ENCODE measurements around the gene ZNF891. TPM values are rescaled to one million over a fixed set of nuclear protein-coding genes. Genes with fewer than 3 reads are reported as not detected.

Gene ZNF891
- total RNA-seq, result 2.5 TPM

DNA sequence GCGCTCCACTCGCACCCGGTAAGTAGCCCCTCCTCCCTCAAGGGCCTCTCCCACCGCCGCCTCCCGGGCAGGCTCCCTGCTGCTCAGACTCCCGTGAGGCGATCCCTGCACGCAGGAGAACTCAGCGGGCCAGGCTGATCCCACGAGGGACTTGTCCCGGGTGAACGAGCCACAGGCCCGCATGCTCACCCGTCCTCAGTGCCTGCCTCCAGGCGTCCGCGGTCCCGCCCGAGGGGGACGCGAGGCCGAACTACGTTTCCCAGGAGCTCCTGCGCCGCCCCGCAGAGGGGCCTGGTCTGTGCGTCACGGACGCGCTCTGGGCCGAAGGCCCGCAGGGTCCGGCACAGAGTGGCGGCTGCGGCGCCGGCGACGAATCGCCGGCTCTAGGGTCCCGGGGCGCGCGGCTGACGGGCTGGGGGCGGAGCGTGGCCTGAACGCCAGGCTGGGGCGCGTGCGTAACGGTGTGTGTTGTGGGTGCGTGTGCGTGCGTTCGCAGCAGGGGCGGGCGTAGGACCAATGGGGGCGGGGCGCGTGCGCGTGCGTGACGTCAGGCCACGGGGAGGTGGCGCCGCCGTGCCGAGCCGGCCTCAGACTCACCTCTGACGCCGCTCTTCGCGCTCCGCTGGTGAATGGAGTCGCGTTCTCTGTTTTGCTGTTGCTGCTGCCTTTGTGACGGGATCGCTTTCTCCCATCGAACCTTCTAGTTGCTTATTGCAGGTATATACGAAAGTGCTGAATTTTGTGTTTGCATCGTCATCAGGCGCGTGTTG lies at the start of gene ZNF891, which contains the start of gene ZNF10:
TSS of gene ZNF891 (minus strand) at position 237 of the 770 bp plus-strand sequence. CDS start 8,356 bp downstream, outside the sequence.
TSS of gene ZNF10 (plus strand) at position 590 of the 770 bp plus-strand sequence. CDS start 13,866 bp downstream, outside the sequence.
- H3K9me3 ChIP-seq (ENCODE audit: low read depth, low read length), result peaks cover 44% of the 10 kb centered on the region
- H3K27me3 ChIP-seq (ENCODE audit: insufficient read depth, low read length), result no peaks in the 10 kb centered on the region
- H3K4me1 ChIP-seq (ENCODE audit: insufficient read depth, low read length), result peaks cover 5% of the 10 kb centered on the region

DNA sequence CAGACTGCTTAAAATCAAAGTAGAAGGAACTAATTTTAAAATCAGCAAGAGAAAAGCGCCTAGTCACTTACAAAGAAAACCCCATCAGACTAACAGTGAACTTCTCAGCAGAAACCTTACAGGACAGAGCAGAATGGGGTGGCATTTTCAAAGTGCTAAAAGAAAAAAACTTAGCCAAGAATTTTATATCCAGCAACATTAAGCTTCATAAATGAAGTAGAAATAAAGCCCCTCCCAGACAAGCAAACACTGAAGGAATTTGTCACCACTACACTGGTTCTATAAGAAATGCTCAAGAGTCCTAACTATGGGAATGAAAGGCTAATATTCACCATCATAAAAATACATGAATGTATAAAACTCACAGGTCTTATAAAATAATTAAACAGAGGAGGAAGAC lies 44.8 kb upstream of the ZNF891 start:
- Histone ChIP-seq H3K9me3 (ENCODE audit: low read depth, low read length) (peaks cover 45% of the 10 kb centered on the region), H3K27me3 (ENCODE audit: insufficient read depth, low read length) (peaks cover 2% of the 10 kb centered on the region), H3K4me3 (ENCODE audit: low read length) (no peak overlapping the region), H3K4me1 (ENCODE audit: insufficient read depth, low read length) (no peaks in the 10 kb centered on the region)

More for the DNA sequence above, at the start of gene ZNF891, which contains the start of gene ZNF10:
- peak within 1 kb of the TSS; percentile 67 for H3K4me3 ChIP-seq (ENCODE audit: low read length)

DNA sequence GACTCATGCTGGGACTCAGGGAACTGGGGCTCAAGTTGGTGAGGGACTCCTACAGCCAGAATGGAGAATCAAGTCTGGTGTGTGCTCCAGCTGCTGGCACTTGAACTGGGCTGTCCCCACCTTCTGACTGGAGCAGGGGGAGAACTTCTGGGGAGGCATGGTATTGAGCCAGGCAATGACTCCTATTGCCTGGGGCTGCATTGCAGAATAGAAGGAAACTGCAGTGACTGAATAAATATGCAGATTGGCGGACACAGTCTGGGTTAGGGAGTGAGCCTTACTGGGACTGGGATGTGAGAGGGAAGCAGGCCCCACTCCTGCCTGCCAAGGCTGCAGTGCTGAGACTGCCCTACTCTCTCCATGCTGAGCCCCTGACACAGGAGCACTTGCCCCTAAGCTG lies 42.4 kb upstream of the ZNF891 start:
- no peaks in the 10 kb centered on the region for H3K4me1 ChIP-seq (ENCODE audit: insufficient read depth, low read length)
- H3K9me3 ChIP-seq (ENCODE audit: low read depth, low read length), result peaks cover 47% of the 10 kb centered on the region
- H3K27me3 ChIP-seq (ENCODE audit: insufficient read depth, low read length), result peaks cover 2% of the 10 kb centered on the region
- no peak overlapping the region for H3K4me3 ChIP-seq (ENCODE audit: low read length)

DNA sequence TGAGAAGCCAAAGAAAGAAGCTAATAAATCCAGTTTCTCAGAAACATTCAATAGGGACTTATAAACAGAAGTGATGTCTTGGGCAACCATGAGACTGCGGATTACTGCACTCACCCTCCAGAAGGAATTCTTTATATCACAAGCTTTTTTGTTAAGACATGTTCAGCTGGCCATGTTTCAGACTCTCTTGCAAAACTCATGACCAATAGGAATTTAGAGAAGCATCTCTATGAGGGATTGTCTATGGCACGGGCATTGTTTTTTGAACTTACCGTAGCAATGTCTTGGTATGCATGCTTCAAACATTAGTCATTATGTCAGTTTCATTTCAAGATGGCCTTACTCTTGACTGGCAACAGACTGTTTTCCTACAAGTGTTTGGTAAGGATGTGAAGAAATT lies 35.7 kb upstream of the ZNF891 start:
- no peak overlapping the region for H3K4me3 ChIP-seq (ENCODE audit: low read length)
- no peaks in the 10 kb centered on the region for H3K4me1 ChIP-seq (ENCODE audit: insufficient read depth, low read length)
- peaks cover 55% of the 10 kb centered on the region for H3K9me3 ChIP-seq (ENCODE audit: low read depth, low read length)
- no peaks in the 10 kb centered on the region for H3K27me3 ChIP-seq (ENCODE audit: insufficient read depth, low read length)

DNA sequence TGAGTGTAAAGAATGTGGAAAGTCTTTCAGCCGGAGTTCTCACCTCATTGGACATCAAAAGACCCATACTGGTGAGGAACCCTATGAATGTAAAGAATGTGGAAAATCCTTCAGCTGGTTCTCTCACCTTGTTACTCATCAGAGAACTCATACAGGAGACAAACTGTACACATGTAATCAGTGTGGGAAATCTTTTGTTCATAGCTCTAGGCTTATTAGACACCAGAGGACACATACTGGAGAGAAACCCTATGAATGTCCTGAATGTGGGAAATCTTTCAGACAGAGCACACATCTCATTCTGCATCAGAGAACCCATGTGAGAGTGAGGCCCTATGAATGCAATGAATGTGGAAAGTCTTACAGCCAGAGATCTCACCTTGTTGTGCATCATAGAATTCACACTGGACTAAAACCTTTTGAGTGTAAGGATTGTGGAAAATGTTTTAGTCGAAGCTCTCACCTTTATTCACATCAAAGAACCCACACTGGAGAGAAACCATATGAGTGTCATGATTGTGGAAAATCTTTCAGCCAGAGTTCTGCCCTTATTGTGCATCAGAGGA lies 26.1 kb upstream of the ZNF891 start:
- no peaks in the 10 kb centered on the region for H3K4me1 ChIP-seq (ENCODE audit: insufficient read depth, low read length)
- no peak overlapping the region for H3K4me3 ChIP-seq (ENCODE audit: low read length)
- no peaks in the 10 kb centered on the region for H3K27me3 ChIP-seq (ENCODE audit: insufficient read depth, low read length)
- H3K9me3 ChIP-seq (ENCODE audit: low read depth, low read length), result peaks cover 84% of the 10 kb centered on the region

DNA sequence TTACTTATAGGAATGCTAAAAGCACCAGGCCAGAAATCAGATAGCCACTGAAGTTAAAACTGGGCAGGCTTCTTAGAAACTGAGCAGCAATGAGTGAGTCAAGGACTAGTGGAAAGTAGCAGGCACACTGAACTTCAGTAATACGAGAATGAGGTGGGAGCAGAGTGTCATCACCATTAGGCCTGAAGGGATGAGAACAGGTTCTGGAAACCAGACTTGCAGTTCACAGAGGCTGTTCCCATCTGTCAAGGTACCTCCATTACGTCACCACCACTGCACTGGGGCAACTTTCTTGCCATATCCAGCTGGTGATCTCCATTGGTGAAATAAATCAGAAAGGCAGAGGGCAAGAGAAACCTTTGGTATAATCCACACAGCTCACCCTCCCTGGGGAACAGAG lies 15.9 kb upstream of the ZNF891 start:
- peaks cover 62% of the 10 kb centered on the region for H3K9me3 ChIP-seq (ENCODE audit: low read depth, low read length)
- no peaks in the 10 kb centered on the region for H3K4me1 ChIP-seq (ENCODE audit: insufficient read depth, low read length)
- H3K27me3 ChIP-seq (ENCODE audit: insufficient read depth, low read length), result no peaks in the 10 kb centered on the region
- H3K4me3 ChIP-seq (ENCODE audit: low read length), result no peak overlapping the region

DNA sequence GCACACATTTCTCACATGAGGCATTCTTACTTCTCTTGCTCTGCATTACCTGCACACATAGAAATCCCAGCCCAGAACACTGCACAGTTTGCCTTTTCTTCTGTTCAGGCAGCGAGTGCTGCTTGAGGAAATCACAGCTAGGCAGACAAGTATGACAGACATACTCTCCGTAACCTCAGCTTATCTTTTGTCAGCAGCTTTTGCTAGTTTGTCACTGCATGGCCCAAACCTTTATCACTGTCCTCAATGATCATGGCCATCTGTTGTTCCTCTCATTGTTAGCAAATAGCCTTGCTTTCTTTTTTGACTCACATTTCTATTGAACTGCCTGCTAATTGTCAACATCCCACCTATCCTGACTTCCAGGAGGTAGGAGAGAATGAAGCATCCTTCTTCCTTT lies 5.7 kb upstream of the ZNF891 start:
- H3K27me3 ChIP-seq (ENCODE audit: insufficient read depth, low read length), result no peaks in the 10 kb centered on the region
- peaks cover 2% of the 10 kb centered on the region for H3K4me1 ChIP-seq (ENCODE audit: insufficient read depth, low read length)
- no peak overlapping the region for H3K4me3 ChIP-seq (ENCODE audit: low read length)
- peaks cover 72% of the 10 kb centered on the region for H3K9me3 ChIP-seq (ENCODE audit: low read depth, low read length)

DNA sequence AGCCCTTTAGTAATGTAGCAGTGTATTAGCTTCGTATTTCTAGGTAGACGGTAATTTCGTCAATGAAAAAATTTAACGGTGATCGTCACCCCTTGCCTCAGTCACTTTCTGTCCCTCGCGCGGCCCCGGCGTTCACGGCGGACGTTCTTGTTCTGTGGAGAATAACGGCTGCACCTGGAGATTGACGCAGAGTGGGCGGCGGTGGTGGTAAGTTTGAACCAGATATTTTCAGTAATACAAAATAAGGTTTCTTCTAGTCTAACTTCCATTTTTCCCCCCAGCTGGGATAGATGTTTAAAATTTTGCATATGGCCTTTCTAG lies 694 bp upstream of the ZNF891 start:
- Histone ChIP-seq H3K27me3 (ENCODE audit: insufficient read depth, low read length) (no peaks in the 10 kb centered on the region), H3K4me1 (ENCODE audit: insufficient read depth, low read length) (peaks cover 5% of the 10 kb centered on the region), H3K9me3 (ENCODE audit: low read depth, low read length) (peaks cover 43% of the 10 kb centered on the region), H3K4me3 (ENCODE audit: low read length) (peak overlapping the region; percentile 67)

DNA sequence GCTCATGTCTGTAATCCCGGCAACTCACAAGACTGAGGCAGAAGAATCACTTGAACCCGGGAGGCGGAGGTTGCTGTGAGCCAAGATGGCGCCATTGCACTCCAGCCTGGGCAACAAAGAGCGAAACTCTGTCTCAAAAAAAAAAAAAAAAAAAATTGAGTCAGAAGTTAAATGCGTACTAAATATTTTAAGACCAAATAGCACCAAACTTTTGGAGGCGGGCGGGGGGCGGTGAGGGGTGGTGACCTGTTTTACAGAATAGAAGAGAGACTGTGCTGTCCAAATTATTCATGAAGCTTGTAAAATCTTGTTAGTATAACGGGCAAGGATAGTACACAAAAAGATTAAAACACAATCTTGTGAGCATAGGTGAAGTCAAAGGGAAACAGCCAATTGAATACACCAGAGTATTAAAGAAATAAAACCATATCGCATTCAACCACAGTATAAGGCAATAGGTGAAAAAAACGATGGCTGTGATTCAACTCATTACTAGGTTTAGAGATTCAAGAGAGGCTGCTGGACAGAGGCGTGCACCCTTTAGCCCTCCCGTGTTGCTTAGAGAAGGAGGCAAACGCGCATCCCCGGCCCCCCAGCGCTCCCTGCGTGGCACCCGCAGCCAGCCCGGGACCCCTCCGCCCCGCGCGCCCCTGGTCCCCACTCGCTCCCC lies 571 bp downstream of the ZNF891 start:
- Histone ChIP-seq H3K4me1 (ENCODE audit: insufficient read depth, low read length) (peaks cover 5% of the 10 kb centered on the region), H3K27me3 (ENCODE audit: insufficient read depth, low read length) (no peaks in the 10 kb centered on the region), H3K4me3 (ENCODE audit: low read length) (peak overlapping the region; percentile 67), H3K9me3 (ENCODE audit: low read depth, low read length) (peaks cover 44% of the 10 kb centered on the region)

DNA sequence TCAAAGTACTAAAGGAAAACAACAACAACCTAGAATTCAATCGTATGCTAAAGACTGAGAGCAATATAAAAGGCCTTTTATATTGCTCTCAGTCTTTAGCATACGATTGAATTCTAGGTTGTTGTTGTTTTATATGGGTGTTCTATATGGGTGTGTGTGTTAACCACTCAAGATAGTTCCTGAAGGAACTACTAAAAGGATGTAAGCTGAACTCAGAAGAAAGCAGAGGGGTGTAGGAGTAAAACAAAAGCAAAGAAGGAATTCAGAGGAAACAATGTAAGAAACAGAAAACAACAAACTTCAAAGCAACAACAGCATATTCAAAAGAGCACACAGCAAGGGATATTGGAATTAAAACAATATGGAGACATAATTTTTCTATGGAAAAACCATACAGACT lies 5.4 kb downstream of the ZNF891 start:
- H3K9me3 ChIP-seq (ENCODE audit: low read depth, low read length), result peaks cover 77% of the 10 kb centered on the region
- H3K4me1 ChIP-seq (ENCODE audit: insufficient read depth, low read length), result no peaks in the 10 kb centered on the region
- no peaks in the 10 kb centered on the region for H3K27me3 ChIP-seq (ENCODE audit: insufficient read depth, low read length)
- no peak overlapping the region for H3K4me3 ChIP-seq (ENCODE audit: low read length)

DNA sequence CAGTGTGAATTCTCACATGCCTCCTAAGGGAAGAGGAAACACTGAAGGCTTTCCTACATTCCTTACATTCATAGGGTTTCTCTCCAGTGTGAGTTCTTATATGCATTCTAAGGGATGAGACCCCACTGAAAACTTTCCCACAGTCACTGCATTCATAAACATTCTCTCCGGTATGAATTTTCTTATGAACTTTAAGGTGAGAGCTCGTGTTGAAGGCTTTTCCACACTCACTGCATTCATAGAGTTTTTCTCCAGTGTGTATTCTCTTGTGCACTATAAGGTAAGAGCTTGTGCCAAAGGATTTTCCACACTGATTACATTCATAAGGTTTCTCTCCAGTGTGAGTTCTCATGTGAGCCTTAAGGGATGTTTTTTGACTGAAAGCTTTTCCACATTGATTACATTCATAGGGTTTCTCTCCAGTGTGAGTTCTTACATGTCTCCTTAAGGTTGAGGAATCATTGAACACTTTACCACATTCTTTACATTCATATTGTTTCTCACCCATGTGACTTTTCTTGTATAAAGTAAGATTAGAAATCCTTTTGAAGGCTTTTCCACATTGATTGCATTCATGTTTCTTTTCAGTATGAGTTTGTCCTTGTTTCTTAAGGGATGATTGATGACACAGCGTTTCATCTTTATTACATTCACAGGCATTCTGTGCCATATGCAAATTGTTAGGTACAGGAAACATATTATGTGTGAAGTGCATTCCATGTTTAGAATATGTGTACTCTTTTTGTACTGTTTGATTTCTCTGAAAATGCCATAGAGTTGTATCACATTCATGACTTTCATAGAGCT lies 9.5 kb downstream of the ZNF891 start:
- H3K9me3 ChIP-seq (ENCODE audit: low read depth, low read length), result peaks cover 99% of the 10 kb centered on the region
- H3K4me3 ChIP-seq (ENCODE audit: low read length), result no peak overlapping the region
- no peaks in the 10 kb centered on the region for H3K27me3 ChIP-seq (ENCODE audit: insufficient read depth, low read length)
- no peaks in the 10 kb centered on the region for H3K4me1 ChIP-seq (ENCODE audit: insufficient read depth, low read length)

DNA sequence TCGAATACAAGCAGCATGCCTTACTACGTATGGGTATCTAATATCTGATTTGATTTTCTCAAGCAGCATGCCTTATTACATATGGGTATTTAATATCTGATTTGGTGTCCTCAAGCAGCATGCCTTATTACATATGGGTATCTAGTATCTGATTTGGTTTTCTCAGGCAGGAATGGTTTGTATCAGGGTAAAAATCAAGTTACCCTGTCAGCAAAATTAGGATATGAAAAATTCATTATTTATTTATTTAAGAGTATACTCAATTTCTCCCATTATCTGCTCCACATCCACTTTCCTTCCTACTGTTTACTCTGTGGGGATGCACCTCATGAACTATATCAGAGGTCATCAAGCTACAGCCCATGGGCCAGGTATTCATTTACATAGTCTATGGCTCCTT lies 21.9 kb downstream of the ZNF891 start:
- Histone ChIP-seq H3K4me3 (ENCODE audit: low read length) (no peak overlapping the region), H3K9me3 (ENCODE audit: low read depth, low read length) (peaks cover 95% of the 10 kb centered on the region)

DNA sequence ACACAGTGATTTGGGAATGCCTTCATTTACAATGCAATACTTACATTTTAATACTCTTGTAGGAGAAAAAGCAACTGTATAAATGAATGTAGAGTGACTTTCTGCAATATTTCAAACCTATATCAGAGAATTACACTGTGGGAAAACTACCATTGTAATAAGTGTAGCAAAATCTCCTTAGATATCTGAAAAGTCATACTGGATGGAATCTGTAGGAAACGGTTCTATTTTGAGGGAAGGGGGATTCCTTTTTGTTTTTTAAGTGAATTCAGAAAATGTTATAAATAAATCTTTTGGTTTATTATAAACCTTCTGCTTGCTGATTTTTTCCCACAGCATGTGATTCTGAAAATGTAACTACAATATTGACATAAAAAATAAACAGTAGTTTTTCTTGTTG lies 23.0 kb downstream of the ZNF891 start:
- H3K9me3 ChIP-seq (ENCODE audit: low read depth, low read length), result peaks cover 100% of the 10 kb centered on the region
- H3K27me3 ChIP-seq (ENCODE audit: insufficient read depth, low read length), result no peaks in the 10 kb centered on the region
- no peaks in the 10 kb centered on the region for H3K4me1 ChIP-seq (ENCODE audit: insufficient read depth, low read length)
- no peak overlapping the region for H3K4me3 ChIP-seq (ENCODE audit: low read length)

More for the DNA sequence above, 21.9 kb downstream of the ZNF891 start:
- Histone ChIP-seq H3K27me3 (ENCODE audit: insufficient read depth, low read length) (no peaks in the 10 kb centered on the region), H3K4me1 (ENCODE audit: insufficient read depth, low read length) (no peaks in the 10 kb centered on the region)

DNA sequence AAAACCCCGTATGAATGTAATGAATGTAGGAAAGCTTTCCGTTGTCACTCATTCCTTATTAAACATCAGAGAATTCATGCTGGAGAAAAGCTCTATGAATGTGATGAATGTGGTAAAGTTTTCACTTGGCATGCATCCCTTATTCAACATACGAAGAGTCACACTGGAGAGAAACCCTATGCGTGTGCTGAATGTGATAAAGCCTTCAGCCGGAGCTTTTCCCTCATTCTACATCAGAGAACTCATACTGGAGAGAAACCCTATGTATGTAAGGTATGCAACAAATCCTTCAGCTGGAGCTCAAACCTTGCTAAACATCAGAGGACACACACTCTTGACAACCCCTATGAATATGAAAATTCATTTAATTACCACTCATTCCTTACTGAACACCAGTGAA lies 23.8 kb downstream of the ZNF891 start:
- no peaks in the 10 kb centered on the region for H3K4me1 ChIP-seq (ENCODE audit: insufficient read depth, low read length)
- H3K27me3 ChIP-seq (ENCODE audit: insufficient read depth, low read length), result no peaks in the 10 kb centered on the region
- H3K9me3 ChIP-seq (ENCODE audit: low read depth, low read length), result peaks cover 100% of the 10 kb centered on the region
- no peak overlapping the region for H3K4me3 ChIP-seq (ENCODE audit: low read length)

DNA sequence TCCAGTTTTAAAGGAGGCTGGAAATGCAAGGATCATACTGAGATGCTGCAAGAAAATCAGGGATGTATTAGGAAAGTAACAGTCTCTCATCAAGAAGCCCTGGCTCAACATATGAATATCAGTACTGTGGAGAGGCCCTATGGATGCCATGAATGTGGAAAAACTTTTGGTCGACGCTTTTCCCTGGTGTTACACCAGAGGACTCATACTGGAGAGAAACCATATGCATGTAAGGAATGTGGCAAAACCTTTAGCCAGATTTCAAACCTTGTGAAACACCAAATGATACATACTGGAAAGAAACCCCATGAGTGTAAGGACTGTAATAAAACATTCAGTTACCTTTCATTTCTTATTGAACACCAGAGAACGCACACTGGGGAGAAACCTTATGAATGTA lies 24.5 kb downstream of the ZNF891 start:
- H3K9me3 ChIP-seq (ENCODE audit: low read depth, low read length), result peaks cover 100% of the 10 kb centered on the region
- no peak overlapping the region for H3K4me3 ChIP-seq (ENCODE audit: low read length)
- H3K4me1 ChIP-seq (ENCODE audit: insufficient read depth, low read length), result no peaks in the 10 kb centered on the region
- H3K27me3 ChIP-seq (ENCODE audit: insufficient read depth, low read length), result no peaks in the 10 kb centered on the region
